Measurements from ENCODE around the gene SFXN2. TPM values are rescaled to one million over a fixed set of nuclear protein-coding genes. Genes with fewer than 3 reads are reported as not detected.
A peak's percentile ranks its signal among the peaks of the same experiment; 100 is the strongest.

Gene SFXN2
- total RNA-seq, 1 donor from 2014 or later, result 36.8 TPM

DNA sequence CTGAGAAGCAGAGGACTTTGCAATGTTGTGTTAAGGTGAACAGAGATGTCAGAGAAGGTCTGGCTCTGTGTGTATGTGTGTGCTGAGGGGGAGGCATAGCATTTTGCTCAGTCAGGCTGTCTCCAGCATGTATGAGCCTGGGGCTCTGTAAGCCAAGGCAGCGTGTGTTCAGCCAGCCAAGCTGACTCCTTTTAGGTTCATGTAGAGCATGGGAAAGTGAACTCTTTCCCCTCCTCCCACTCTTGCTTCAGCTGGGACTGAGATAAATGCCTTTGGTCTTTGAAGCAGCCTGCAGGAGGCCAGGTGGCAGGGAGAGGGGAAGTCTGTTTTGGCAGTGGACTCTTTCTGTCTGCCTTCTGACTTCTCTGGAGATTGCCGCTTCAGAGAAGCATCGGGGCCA is 3.8 kb downstream of the SFXN2 start:
- peaks cover 43% of the 10 kb centered on the region for H3K4me1 Mint-ChIP-seq
- peak overlapping the region; percentile 36 for H3K4me3 Mint-ChIP-seq
- H3K27me3 Mint-ChIP-seq (ENCODE audit: low read depth), result no peaks in the 10 kb centered on the region
- no peaks in the 10 kb centered on the region for H3K9me3 Mint-ChIP-seq
- peak overlapping the region; percentile 86 for H3K27ac Mint-ChIP-seq
- TF ChIP-seq, protein P1, sequence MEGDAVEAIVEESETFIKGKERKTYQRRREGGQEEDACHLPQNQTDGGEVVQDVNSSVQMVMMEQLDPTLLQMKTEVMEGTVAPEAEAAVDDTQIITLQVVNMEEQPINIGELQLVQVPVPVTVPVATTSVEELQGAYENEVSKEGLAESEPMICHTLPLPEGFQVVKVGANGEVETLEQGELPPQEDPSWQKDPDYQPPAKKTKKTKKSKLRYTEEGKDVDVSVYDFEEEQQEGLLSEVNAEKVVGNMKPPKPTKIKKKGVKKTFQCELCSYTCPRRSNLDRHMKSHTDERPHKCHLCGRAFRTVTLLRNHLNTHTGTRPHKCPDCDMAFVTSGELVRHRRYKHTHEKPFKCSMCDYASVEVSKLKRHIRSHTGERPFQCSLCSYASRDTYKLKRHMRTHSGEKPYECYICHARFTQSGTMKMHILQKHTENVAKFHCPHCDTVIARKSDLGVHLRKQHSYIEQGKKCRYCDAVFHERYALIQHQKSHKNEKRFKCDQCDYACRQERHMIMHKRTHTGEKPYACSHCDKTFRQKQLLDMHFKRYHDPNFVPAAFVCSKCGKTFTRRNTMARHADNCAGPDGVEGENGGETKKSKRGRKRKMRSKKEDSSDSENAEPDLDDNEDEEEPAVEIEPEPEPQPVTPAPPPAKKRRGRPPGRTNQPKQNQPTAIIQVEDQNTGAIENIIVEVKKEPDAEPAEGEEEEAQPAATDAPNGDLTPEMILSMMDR (IDR thresholded peaks at IDR 0.05; ENCODE audit: unreplicated experiment), result no peak
- DNase-seq (ENCODE audit: low spot score in 2 of 2, unreplicated experiment in 2 of 2), result peak in 1 of 2 experiments; percentile 44
- peaks cover 3% of the 10 kb centered on the region for H3K36me3 Mint-ChIP-seq

DNA sequence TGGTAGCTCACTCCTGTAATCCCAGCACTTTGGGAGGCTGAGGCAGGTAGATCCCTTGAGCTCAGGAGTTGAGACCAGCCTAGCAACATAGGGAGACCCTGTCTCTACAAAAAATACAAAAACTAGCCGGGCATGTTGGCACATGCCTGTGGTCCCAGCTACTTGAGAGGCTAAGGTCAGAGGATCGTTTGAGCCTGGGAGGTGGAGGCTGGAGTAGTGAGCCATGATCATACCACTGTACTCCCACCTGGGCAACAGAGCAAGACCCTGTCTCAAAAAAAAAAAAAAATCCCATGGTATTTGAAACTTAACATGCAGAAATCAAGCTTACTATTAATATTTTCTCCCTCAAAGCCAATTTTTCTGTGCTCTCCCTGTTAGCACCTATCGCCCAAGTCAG is 5.9 kb downstream of the SFXN2 start:
- H3K9me3 Mint-ChIP-seq, result peaks cover 5% of the 10 kb centered on the region
- peaks cover 16% of the 10 kb centered on the region for H3K36me3 Mint-ChIP-seq
- peaks cover 38% of the 10 kb centered on the region for H3K4me1 Mint-ChIP-seq
- no peak for DNase-seq (ENCODE audit: low spot score in 2 of 2, unreplicated experiment in 2 of 2)
- H3K4me3 Mint-ChIP-seq, result no peak overlapping the region
- no peaks in the 10 kb centered on the region for H3K27me3 Mint-ChIP-seq (ENCODE audit: low read depth)
- TF ChIP-seq, protein P1 (IDR thresholded peaks at IDR 0.05; ENCODE audit: unreplicated experiment), result no peak
- peak overlapping the region; percentile 90 for H3K27ac Mint-ChIP-seq

DNA sequence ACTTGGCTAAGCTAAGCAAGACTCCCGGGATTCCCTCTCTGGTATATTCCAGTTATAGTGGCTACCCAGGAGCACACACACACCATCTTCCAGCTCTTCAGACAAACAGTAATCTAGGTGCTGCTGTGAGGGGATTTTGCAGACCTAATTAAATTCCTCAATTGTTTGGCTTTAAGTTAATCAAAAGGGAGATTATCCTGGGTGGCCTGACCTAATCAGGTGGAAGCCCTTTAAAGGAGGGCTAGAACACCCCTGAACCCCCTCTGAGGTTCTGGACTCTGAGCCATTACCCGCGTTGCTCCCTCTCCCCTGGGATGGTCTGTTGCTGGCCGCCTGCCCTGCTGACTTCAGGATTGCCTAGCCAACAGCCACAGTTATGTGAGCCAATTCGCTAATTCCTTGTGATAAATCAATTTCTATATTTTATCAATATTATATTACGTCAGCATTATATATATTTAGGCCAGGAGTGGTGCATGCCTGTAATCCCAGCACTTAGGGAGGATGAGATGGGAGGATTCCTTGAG is 6.4 kb downstream of the SFXN2 start:
- H3K4me3 Mint-ChIP-seq, result no peak overlapping the region
- TF ChIP-seq, protein P1 (IDR thresholded peaks at IDR 0.05; ENCODE audit: unreplicated experiment), result no peak
- DNase-seq (ENCODE audit: low spot score in 2 of 2, unreplicated experiment in 2 of 2), result no peak
- H3K4me1 Mint-ChIP-seq, result peaks cover 35% of the 10 kb centered on the region
- H3K36me3 Mint-ChIP-seq, result peaks cover 16% of the 10 kb centered on the region
- peaks cover 5% of the 10 kb centered on the region for H3K9me3 Mint-ChIP-seq
- no peaks in the 10 kb centered on the region for H3K27me3 Mint-ChIP-seq (ENCODE audit: low read depth)
- peak overlapping the region; percentile 90 for H3K27ac Mint-ChIP-seq

DNA sequence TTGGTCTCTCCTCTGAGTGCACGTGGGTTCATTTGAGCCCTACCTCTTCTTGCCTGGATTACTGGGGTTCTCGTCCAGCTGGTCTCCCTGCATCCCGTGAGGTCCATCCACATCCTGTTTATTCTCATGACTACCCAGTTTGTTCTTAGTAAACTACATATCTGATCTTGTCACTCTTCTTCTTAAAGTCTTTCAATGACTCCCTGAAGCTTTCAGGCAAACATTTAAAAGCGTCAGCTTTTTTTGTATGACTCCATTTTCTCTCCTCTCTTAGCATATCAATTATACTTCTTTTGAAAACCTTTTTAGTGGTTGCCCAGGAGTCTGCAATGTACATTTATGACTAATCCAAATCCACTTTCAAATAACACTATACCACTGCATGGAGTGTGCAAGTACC is 7.5 kb downstream of the SFXN2 start:
- no peaks in the 10 kb centered on the region for H3K27me3 Mint-ChIP-seq (ENCODE audit: low read depth)
- no peak for DNase-seq (ENCODE audit: low spot score in 2 of 2, unreplicated experiment in 2 of 2)
- no peak overlapping the region for H3K4me3 Mint-ChIP-seq
- peak overlapping the region; percentile 1 for H3K27ac Mint-ChIP-seq
- peaks cover 27% of the 10 kb centered on the region for H3K4me1 Mint-ChIP-seq
- H3K9me3 Mint-ChIP-seq, result peaks cover 5% of the 10 kb centered on the region
- TF ChIP-seq, protein P1 (IDR thresholded peaks at IDR 0.05; ENCODE audit: unreplicated experiment), result no peak
- H3K36me3 Mint-ChIP-seq, result peaks cover 15% of the 10 kb centered on the region

DNA sequence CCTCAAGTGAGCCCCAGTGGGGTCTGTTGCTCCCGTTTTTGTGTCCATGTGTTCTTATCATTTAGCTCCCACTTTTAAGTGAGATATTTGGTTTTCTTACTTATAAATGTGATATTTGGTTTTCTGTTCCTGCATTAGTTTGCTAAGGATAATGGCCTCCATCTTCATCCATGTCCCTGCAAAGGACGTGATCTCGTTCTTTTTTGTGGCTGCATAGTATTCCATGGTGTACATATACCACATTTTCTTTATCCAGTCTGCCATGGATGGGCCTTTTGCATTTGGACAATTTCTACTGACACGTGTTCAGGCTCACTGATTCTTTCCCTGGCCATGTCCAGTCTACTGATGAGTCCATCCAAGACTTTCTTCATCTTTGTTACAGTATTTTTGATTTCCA is 9.6 kb downstream of the SFXN2 start:
- H3K4me1 Mint-ChIP-seq, result peaks cover 9% of the 10 kb centered on the region
- peaks cover 18% of the 10 kb centered on the region for H3K36me3 Mint-ChIP-seq
- TF ChIP-seq, protein P1 (IDR thresholded peaks at IDR 0.05; ENCODE audit: unreplicated experiment), result no peak
- H3K27me3 Mint-ChIP-seq (ENCODE audit: low read depth), result no peaks in the 10 kb centered on the region
- DNase-seq (ENCODE audit: low spot score in 2 of 2, unreplicated experiment in 2 of 2), result no peak
- H3K27ac Mint-ChIP-seq, result no peak overlapping the region
- no peak overlapping the region for H3K4me3 Mint-ChIP-seq
- H3K9me3 Mint-ChIP-seq, result peaks cover 5% of the 10 kb centered on the region

DNA sequence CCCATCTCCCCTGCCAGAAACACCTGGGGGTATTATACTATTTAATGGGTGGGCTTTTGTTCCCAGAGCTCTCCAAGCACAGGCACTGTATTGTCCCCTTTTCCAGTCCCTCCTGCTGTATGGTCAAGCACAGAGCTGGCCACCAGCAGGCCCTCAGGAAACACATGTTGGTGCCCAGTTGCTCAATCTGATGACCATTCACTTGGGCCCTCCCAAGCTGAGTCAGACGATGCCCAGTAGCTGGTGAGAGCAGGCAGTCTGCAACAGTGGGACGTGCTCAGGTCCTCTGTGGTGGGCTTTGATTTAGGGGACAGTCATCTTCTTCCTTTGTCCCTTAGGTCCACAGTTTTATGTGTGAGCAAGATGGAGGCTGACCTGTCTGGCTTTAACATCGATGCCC is 11.8 kb downstream of the SFXN2 start:
- Mint-ChIP-seq H3K27me3 (ENCODE audit: low read depth) (no peaks in the 10 kb centered on the region), H3K36me3 (peaks cover 16% of the 10 kb centered on the region), H3K27ac (no peak overlapping the region)

More for the DNA sequence above, 11.8 kb downstream of the SFXN2 start:
- peaks cover 3% of the 10 kb centered on the region for H3K4me1 Mint-ChIP-seq
- TF ChIP-seq, protein P1 (IDR thresholded peaks at IDR 0.05; ENCODE audit: unreplicated experiment), result no peak
- no peak for DNase-seq (ENCODE audit: low spot score in 2 of 2, unreplicated experiment in 2 of 2)
- H3K4me3 Mint-ChIP-seq, result no peak overlapping the region
- H3K9me3 Mint-ChIP-seq, result peaks cover 5% of the 10 kb centered on the region
